ENCODE data around the gene SLC27A1. TPM values are rescaled to one million over a fixed set of nuclear protein-coding genes. Genes with fewer than 3 reads are reported as not detected.
"Not testable (repeated sequence)": the region's sequence is repeated elsewhere in the genome, so short reads cannot be mapped to it uniquely, and the experiment has no call there.

SLC27A1 gene
- total RNA-seq, 1 donor from 2014 or later: 59.3 TPM

DNA sequence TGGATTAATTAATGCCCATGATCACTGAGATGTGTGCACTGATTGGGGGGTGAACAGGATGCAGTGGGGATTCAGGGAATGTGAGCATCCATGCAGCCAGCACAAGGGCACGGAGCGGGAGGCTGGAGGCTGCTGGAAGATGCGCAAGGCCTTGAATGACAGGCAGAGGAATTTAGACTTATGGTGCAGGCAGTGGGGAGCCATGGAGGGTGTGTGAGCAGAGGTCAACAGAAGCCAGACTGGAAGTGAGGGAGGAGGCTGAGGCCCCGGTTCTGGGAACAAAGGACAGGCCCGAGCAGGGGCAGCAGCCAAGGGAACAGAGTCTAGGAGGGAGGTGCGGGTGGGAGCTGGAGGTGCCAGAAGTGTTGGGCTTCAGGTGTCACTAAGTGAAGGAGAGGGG is 77.8 kb downstream of the SLC27A1 start:
- TF ChIP-seq, protein P1, sequence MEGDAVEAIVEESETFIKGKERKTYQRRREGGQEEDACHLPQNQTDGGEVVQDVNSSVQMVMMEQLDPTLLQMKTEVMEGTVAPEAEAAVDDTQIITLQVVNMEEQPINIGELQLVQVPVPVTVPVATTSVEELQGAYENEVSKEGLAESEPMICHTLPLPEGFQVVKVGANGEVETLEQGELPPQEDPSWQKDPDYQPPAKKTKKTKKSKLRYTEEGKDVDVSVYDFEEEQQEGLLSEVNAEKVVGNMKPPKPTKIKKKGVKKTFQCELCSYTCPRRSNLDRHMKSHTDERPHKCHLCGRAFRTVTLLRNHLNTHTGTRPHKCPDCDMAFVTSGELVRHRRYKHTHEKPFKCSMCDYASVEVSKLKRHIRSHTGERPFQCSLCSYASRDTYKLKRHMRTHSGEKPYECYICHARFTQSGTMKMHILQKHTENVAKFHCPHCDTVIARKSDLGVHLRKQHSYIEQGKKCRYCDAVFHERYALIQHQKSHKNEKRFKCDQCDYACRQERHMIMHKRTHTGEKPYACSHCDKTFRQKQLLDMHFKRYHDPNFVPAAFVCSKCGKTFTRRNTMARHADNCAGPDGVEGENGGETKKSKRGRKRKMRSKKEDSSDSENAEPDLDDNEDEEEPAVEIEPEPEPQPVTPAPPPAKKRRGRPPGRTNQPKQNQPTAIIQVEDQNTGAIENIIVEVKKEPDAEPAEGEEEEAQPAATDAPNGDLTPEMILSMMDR (IDR thresholded peaks at IDR 0.05; ENCODE audit: borderline replicate concordance): no peak
- Histone ChIP-seq H3K27me3 (ENCODE audit: low read depth) (no peaks in the 10 kb centered on the region), H3K9me3 (replicated peaks) (no peaks in the 10 kb centered on the region), H3K4me3 (no peak overlapping the region), H3K36me3 (no peaks in the 10 kb centered on the region), H3K4me1 (peaks cover 7% of the 10 kb centered on the region), H3K27ac (replicated peaks) (no peak overlapping the region)
- intact Hi-C loops (cut with micrococcal nuclease): no loop called here
- DNase-seq: no peak

DNA sequence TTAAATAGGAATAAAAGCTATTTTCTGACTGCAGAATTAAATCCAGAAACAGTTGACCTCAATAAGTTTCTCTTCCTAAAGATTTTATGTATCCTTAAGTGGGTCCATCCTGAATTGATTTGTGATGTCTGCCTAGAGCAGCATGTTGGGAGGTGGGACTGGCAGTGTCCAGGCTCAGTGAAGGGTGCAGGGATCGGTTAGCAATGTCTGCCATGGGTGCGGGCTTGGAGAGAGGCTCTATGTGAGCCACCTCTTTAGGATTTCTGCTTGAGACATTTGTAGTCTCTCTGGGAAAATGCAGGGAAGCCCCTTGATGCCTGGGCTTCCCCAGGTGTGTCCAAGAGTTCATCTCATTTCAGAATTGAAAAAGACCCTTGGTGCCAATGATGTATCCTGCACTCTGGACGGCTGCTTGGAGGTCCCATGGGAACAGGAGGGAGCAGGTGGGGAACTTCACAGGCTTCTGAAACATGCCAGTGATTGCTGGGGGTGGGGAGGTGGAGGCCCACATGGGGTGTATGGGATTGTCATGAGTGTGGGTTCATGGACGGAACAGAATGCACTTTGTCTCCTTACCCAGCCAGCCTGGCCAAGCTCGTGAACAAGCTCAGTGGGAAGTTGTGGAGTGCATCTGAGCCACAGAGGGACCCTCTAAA is 78.9 kb downstream of the SLC27A1 start:
- Histone ChIP-seq H3K27me3 (ENCODE audit: low read depth) (no peaks in the 10 kb centered on the region), H3K4me3 (no peak overlapping the region), H3K27ac (replicated peaks) (no peak overlapping the region), H3K36me3 (no peaks in the 10 kb centered on the region), H3K4me1 (peaks cover 17% of the 10 kb centered on the region), H3K9me3 (replicated peaks) (no peaks in the 10 kb centered on the region)
- intact Hi-C loops (cut with micrococcal nuclease): no loop called here
- TF ChIP-seq, protein P1 (IDR thresholded peaks at IDR 0.05; ENCODE audit: borderline replicate concordance): no peak
- no peak for DNase-seq

DNA sequence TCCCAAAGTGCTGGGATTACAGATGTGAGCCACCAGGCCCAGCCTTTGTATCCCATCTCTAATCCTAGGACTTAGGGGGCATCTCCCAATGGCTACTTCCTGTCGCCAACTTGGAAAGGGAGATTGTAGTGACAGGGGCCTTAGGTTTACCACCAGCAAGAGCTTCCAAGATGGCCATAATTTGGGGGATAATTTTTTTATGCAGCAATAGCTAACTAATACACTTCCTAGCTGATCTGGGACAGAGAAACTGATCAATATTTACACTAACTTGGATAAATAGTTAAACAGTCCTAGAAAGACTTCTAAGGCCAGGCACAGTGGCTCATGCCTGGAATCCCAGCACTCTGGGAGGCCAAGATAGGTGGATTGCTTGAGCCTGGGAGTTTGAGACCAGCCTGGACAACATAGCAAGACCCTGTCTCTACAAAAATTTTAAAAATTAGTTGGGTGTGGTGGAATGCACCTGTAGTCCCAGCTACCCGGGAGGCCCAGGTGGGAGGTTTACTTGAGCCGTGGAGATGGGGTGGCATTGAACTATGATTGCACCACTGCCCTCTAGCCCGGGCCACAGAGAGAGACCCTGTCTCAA is 79.8 kb downstream of the SLC27A1 start:
- Histone ChIP-seq H3K4me1 (peaks cover 27% of the 10 kb centered on the region), H3K27ac (replicated peaks) (no peak overlapping the region), H3K4me3 (no peak overlapping the region), H3K9me3 (replicated peaks) (no peaks in the 10 kb centered on the region), H3K27me3 (ENCODE audit: low read depth) (no peaks in the 10 kb centered on the region), H3K36me3 (no peaks in the 10 kb centered on the region)
- intact Hi-C loops (cut with micrococcal nuclease): no loop called here
- no peak for DNase-seq
- TF ChIP-seq, protein P1 (IDR thresholded peaks at IDR 0.05; ENCODE audit: borderline replicate concordance): no peak

DNA sequence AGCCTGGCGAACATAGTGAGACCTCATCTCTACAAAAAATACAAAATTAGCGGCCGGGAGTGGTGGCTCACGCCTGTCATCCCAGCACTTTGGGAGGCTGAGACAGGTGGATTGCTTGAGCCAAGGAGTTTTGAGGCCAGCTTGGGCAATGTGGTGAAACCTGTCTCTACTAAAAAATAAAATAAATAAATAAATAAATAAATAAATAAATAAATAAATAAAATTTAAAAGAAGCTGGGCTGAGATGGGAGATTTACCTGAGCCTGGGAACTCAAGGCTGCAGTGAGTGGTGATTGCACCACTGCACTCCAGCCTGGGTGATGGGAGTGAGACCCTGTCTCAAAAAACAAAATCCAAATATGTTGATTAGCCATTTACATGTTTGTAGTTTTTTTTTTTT is 82.4 kb downstream of the SLC27A1 start:
- H3K27me3 ChIP-seq (ENCODE audit: low read depth); H3K36me3 ChIP-seq; intact Hi-C loops (cut with micrococcal nuclease); H3K4me3 ChIP-seq; H3K9me3 ChIP-seq (replicated peaks); DNase-seq: not testable (repeated sequence)
- Histone ChIP-seq H3K4me1 (peaks cover 49% of the 10 kb centered on the region), H3K27ac (replicated peaks) (peak overlapping the region; percentile 88)

DNA sequence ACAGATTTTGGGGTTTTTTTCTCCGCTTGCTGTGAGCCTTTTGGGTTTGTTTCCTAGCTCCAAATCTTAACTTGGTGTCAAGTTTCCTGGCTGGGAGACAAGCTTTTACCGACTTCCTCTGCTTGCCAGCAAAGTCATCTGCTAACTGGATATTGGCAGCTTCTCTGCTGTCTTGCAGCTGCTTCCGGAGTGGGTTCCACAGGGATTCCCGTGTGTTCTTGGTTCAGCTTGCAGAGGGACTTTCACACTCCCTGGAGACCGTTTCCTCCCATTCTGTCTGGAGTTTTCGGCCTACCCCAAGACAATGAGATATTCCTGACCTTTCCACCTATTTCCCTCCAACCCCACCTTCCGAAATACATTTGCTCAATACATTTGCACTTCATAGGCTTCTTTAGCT is 82.9 kb downstream of the SLC27A1 start:
- peak; percentile 73 for DNase-seq
- Histone ChIP-seq H3K4me3 (no peak overlapping the region), H3K27ac (replicated peaks) (peak overlapping the region; percentile 88), H3K9me3 (replicated peaks) (no peaks in the 10 kb centered on the region), H3K27me3 (ENCODE audit: low read depth) (no peaks in the 10 kb centered on the region), H3K4me1 (peaks cover 51% of the 10 kb centered on the region), H3K36me3 (peaks cover 10% of the 10 kb centered on the region)
- TF ChIP-seq, protein P1 (IDR thresholded peaks at IDR 0.05; ENCODE audit: borderline replicate concordance): no peak
- intact Hi-C loops (cut with micrococcal nuclease): no loop called here

DNA sequence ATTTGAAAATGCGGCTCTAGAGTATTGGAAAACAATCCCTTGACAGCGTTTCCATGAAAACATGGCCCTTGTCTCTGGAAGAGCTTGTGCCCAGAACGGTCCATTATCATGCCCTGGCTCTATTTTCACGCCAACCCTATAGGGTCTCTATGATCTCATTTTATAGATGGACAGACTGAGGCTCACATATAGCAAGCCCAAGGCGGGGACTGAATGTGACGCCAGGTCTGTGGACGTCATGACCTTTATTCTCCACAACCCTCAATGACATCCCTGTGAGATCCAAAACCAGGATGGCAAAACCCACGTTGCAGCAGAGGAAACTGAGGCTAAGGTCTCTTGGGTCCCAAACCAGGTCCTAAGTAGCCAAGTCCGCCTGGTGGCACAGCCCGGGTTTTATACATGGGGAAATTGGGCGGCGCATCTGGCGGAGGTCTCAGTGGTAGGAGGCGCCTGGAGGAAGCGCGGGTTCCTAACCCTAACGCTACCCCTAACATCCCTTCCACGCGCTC is 84.7 kb downstream of the SLC27A1 start:
- Histone ChIP-seq H3K36me3 (peaks cover 26% of the 10 kb centered on the region), H3K4me3 (peak overlapping the region; percentile 86), H3K27ac (replicated peaks) (peak overlapping the region; percentile 95), H3K27me3 (ENCODE audit: low read depth) (no peaks in the 10 kb centered on the region), H3K4me1 (peaks cover 67% of the 10 kb centered on the region), H3K9me3 (replicated peaks) (no peaks in the 10 kb centered on the region)
- TF ChIP-seq, protein P1 (IDR thresholded peaks at IDR 0.05; ENCODE audit: borderline replicate concordance): no peak
- DNase-seq: no peak
- intact Hi-C loops (cut with micrococcal nuclease): no loop called here
